AG04449 (cell line): ENCODE data around the gene TRRAP.

Source experiments
- CTCF ChIA-PET: fragments of 350-600 bp; formaldehyde crosslinking; extraction: SDS; loops from one replicate; lab custom pipeline; 2021; ENCODE audit warnings: antibody characterized with exemption; lab: Yijun Ruan, JAX
- POLR2A ChIA-PET: fragments of 400-600, 350-600 bp; formaldehyde crosslinking; extraction: SDS; loops from one replicate; lab custom pipeline; 2020; ENCODE audit warnings: antibody characterized with exemption, inconsistent platforms; lab: Yijun Ruan, JAX
- DNase-seq: peaks from one replicate; pipeline ENCODE4 v3.0.0-alpha.2; 2010; ENCODE audit warnings: low read depth, low spot score
- H3K4me3 ChIP-seq: 2 replicates; pipeline ENCODE4 v1.5.1; 2011; ENCODE audit warnings: low read depth, mild to moderate bottlenecking, control low read depth, low read length
- TF ChIP-seq, protein P1 (sequence below): IDR thresholded peaks from one replicate; pipeline ENCODE4 v1.5.1; 2011; ENCODE audit warnings: mild to moderate bottlenecking, moderate library complexity, low read length, control low read depth, inconsistent platforms; ENCODE audit not compliant: insufficient read depth; ENCODE audit errors: missing control alignments

Gene TRRAP

DNA sequence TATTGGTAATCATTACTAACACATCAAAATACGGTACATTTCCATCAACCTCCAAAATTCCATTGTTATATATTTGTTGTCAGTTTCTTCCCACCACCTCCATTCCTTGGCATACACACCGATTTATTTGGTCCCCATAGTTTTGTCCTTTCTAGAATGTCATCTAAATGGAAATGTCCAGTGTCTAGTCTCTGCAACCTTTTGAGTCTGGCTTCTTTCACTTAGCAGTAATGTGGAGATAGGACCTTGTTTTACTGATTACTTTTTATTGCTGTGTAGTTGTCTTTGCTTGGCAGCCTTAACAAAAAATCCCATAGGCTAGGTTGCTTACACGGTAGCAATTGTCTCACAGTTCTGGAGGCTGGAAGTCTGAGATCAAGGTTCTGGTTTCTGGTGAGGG lies 22.5 kb downstream of the TRRAP start:
- POLR2A ChIA-PET = no interaction called here
- no peak overlapping the region for H3K4me3 ChIP-seq
- TF ChIP-seq, protein P1, sequence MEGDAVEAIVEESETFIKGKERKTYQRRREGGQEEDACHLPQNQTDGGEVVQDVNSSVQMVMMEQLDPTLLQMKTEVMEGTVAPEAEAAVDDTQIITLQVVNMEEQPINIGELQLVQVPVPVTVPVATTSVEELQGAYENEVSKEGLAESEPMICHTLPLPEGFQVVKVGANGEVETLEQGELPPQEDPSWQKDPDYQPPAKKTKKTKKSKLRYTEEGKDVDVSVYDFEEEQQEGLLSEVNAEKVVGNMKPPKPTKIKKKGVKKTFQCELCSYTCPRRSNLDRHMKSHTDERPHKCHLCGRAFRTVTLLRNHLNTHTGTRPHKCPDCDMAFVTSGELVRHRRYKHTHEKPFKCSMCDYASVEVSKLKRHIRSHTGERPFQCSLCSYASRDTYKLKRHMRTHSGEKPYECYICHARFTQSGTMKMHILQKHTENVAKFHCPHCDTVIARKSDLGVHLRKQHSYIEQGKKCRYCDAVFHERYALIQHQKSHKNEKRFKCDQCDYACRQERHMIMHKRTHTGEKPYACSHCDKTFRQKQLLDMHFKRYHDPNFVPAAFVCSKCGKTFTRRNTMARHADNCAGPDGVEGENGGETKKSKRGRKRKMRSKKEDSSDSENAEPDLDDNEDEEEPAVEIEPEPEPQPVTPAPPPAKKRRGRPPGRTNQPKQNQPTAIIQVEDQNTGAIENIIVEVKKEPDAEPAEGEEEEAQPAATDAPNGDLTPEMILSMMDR = no peak
- no peak for DNase-seq
- CTCF ChIA-PET = interaction anchor here (3.0 kb wide), 1 partner anchor 22 kb away, joined by 12 read pairs; the partner anchor contains the start of gene TRRAP

GRCh38 chr7:98902523-98902922 lies 24.2 kb downstream of the TRRAP start:
- CTCF ChIA-PET = interaction anchor here (1.9 to 3.0 kb wide), 2 partner anchors 12 to 24 kb away, joined by 6 to 12 read pairs; partner anchors contain the start of gene TRRAP
- POLR2A ChIA-PET = no interaction called here
- DNase-seq = no peak
- TF ChIP-seq, protein P1 = no peak
- H3K4me3 ChIP-seq = no peak overlapping the region

GRCh38 chr7:98903246-98903645 lies 24.9 kb downstream of the TRRAP start:
- DNase-seq = no peak
- TF ChIP-seq, protein P1 = no peak
- ChIA-PET CTCF (interaction anchor here (1.9 to 3.0 kb wide), 2 partner anchors 11 to 24 kb away, joined by 6 to 12 read pairs; partner anchors contain the start of gene TRRAP), POLR2A (no interaction called here)
- no peak overlapping the region for H3K4me3 ChIP-seq

GRCh38 chr7:98907570-98907969 lies 29.2 kb downstream of the TRRAP start:
- ChIA-PET CTCF (no interaction called here), POLR2A (no interaction called here)
- H3K4me3 ChIP-seq = no peak overlapping the region
- TF ChIP-seq, protein P1 = no peak
- no peak for DNase-seq

GRCh38 chr7:98908585-98908984 lies 30.3 kb downstream of the TRRAP start:
- TF ChIP-seq, protein P1 = no peak
- H3K4me3 ChIP-seq = no peak overlapping the region
- DNase-seq = no peak
- POLR2A ChIA-PET = no interaction called here
- CTCF ChIA-PET = interaction anchor here (1.0 kb wide), 1 partner anchor 29 kb away, joined by 4 read pairs; no protein-coding TSS in a partner anchor

GRCh38 chr7:98909487-98909886 lies 31.2 kb downstream of the TRRAP start:
- ChIA-PET CTCF (interaction anchor here (1.4 kb wide), 1 partner anchor 78 kb away, joined by 3 read pairs; no protein-coding TSS in a partner anchor), POLR2A (no interaction called here)
- no peak for DNase-seq
- no peak overlapping the region for H3K4me3 ChIP-seq
- TF ChIP-seq, protein P1 = no peak
